Measurements from ENCODE around the gene CALM3. TPM values are rescaled to one million over a fixed set of nuclear protein-coding genes. Genes with fewer than 3 reads are reported as not detected.

Gene CALM3
- total and polyA plus RNA-seq, 2 donors (not counting 3 experiments of a cell fraction or from before 2014, with no cell fraction given): 305 to 425 TPM

DNA sequence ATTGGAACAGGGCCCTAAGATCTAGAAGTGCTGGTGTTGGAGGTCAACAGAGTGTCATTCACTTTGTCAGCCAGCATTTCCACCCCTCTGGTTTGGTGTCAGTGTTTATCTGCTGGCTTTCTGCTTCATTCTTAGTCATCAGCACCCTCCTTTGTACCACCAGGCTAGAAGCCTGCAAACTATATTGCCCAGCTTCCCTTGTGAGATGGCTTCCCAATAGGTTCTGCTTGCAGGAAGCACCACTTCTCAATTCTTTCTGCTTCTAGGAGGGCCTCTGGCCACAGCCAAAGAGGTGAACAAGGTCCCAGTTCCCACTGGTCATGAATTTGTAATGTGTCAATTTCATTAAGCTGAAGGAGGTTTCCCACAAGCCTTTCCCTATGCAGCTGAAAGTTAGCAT lies 36.4 kb upstream of the CALM3 start:
- H3K4me3 ChIP-seq (replicated peaks in 1 of 3; ENCODE audit: insufficient read depth in 1 of 3, low read depth in 1 of 3, low read length in 3 of 3): no peak overlapping the region
- no peaks in the 10 kb centered on the region for H3K4me1 ChIP-seq (ENCODE audit: control insufficient read depth, extremely low read depth, insufficient read depth, low read length)
- no peak overlapping the region for H2AFZ ChIP-seq (ENCODE audit: low read depth, low read length)
- FAIRE-seq: no peak
- dilution Hi-C loops (cut with MboI; ENCODE audit: extremely low pct_ligation_motif_present, low sequenced_read_pairs) (no loop called here), intact Hi-C loops (cut with micrococcal nuclease) (no loop called here)
- no peaks in the 10 kb centered on the region for H3K9me1 ChIP-seq (replicated peaks; ENCODE audit: control insufficient read depth, extremely low read depth, insufficient read depth, low read length)
- ChIA-PET CTCF (no interaction called here), POLR2A (no interaction called here)
- H4K20me1 ChIP-seq (replicated peaks; ENCODE audit: control insufficient read depth, extremely low read depth, insufficient read depth, low read length): no peaks in the 10 kb centered on the region
- no peaks in the 10 kb centered on the region for H3K9me3 ChIP-seq (replicated peaks; ENCODE audit: control insufficient read depth, insufficient read depth, low read length)
- BruUV-seq (replicated peaks): no TSS peak
- H3K9ac ChIP-seq (replicated peaks; ENCODE audit: extremely low read depth, insufficient read depth, low read length): no peak overlapping the region
- peaks cover 0 to 3% of the 10 kb centered on the region in 2 experiments for H3K27me3 ChIP-seq (ENCODE audit: control insufficient read depth in 2 of 2, insufficient read depth in 2 of 2, low read length in 2 of 2)
- no peak overlapping the region for H3K27ac ChIP-seq (ENCODE audit: insufficient read depth, low read depth, low read length)
- TF ChIP-seq GATA2 (IDR thresholded peaks at IDR 0.05; ENCODE audit: insufficient read depth, insufficient read length, low read depth, low read length) (no peak), POLR2AphosphoS5 (IDR thresholded peaks at IDR 0.05; ENCODE audit: insufficient read depth, low read depth, low read length) (no peak), FOS (IDR thresholded peaks at IDR 0.05; ENCODE audit: borderline replicate concordance, insufficient read depth, low read length) (no peak), POLR2A (IDR thresholded peaks at IDR 0.05; ENCODE audit: low read depth, low read length) (no peak), MYC (IDR thresholded peaks at IDR 0.05; ENCODE audit: low read depth, low read length) (no peak), EZH2 (IDR thresholded peaks at IDR 0.05; ENCODE audit: borderline replicate concordance, low read depth, low read length, severe bottlenecking) (no peak), JUN (IDR thresholded peaks at IDR 0.05; ENCODE audit: borderline replicate concordance, insufficient read depth, insufficient read length, low read depth) (no peak)
- TF ChIP-seq, protein P1, sequence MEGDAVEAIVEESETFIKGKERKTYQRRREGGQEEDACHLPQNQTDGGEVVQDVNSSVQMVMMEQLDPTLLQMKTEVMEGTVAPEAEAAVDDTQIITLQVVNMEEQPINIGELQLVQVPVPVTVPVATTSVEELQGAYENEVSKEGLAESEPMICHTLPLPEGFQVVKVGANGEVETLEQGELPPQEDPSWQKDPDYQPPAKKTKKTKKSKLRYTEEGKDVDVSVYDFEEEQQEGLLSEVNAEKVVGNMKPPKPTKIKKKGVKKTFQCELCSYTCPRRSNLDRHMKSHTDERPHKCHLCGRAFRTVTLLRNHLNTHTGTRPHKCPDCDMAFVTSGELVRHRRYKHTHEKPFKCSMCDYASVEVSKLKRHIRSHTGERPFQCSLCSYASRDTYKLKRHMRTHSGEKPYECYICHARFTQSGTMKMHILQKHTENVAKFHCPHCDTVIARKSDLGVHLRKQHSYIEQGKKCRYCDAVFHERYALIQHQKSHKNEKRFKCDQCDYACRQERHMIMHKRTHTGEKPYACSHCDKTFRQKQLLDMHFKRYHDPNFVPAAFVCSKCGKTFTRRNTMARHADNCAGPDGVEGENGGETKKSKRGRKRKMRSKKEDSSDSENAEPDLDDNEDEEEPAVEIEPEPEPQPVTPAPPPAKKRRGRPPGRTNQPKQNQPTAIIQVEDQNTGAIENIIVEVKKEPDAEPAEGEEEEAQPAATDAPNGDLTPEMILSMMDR (IDR thresholded peaks at IDR 0.05; ENCODE audit: extremely low read depth in 1 of 2, insufficient read depth in 1 of 2, low read depth in 1 of 2, low read length in 2 of 2): no peak
- TF ChIP-seq, protein P2, sequence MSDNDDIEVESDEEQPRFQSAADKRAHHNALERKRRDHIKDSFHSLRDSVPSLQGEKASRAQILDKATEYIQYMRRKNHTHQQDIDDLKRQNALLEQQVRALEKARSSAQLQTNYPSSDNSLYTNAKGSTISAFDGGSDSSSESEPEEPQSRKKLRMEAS (IDR thresholded peaks at IDR 0.05; ENCODE audit: insufficient read depth, insufficient read length): no peak
- H3K4me2 ChIP-seq (ENCODE audit: insufficient read depth, low read length): no peak overlapping the region
- no peaks in the 10 kb centered on the region for H3K36me3 ChIP-seq (ENCODE audit: control insufficient read depth in 2 of 2, extremely low read depth in 1 of 2, insufficient read depth in 2 of 2, low read length in 2 of 2)
- no peak for DNase-seq (ENCODE audit: low read depth, low spot score)
- H3K79me2 ChIP-seq (ENCODE audit: control insufficient read depth, insufficient read depth, low read length): no peaks in the 10 kb centered on the region
